Caco-2 (cell line): Measurements from ENCODE around the gene SRRM4. TPM values are rescaled to one million over a fixed set of nuclear protein-coding genes. Genes with fewer than 3 reads are reported as not detected.

Experiments
- BruUV-seq: library from RNA; stranded (reverse); fragments of 400-500 nt; replicated peaks from 2 replicates; lab custom pipeline; 2021; lab: Mats Ljungman, UMichigan
- CTCF ChIA-PET: fragments of 300-600 bp; sonication (Branson Sonifier 250); formaldehyde crosslinking; loops from one replicate; lab custom pipeline; 2022; ENCODE audit warnings: antibody characterized with exemption; lab: Charles Lee
- POLR2A ChIA-PET: fragments of 300-600 bp; sonication (Branson Sonifier 250); formaldehyde crosslinking; loops from one replicate; lab custom pipeline; 2022; ENCODE audit warnings: antibody characterized with exemption; lab: Charles Lee
- DNase-seq, 2 experiments: peaks; one replicate each; pipeline versions ENCODE4 v3.0.0 to v3.0.0-alpha.2; 2020 to 2022
- H3K27me3 ChIP-seq: replicated peaks from 2 replicates; pipeline ENCODE4 v1.6.0; 2011; ENCODE audit warnings: low read length; ENCODE audit not compliant: control insufficient read depth, insufficient read depth
- H3K36me3 ChIP-seq: 2 replicates; pipeline ENCODE4 v1.5.1; 2011; ENCODE audit warnings: low read length; ENCODE audit not compliant: control insufficient read depth, insufficient read depth
- H3K4me1 ChIP-seq: fragments of 250-450 bp; sonication (Bioruptor Pico); 2 replicates; pipeline ENCODE4 v1.5.1; 2020; ENCODE audit warnings: mild to moderate bottlenecking
- H3K4me3 ChIP-seq: 2 replicates; pipeline ENCODE4 v1.5.1; 2011; ENCODE audit warnings: low read depth, mild to moderate bottlenecking, control low read depth, low read length
- H3K9me3 ChIP-seq: fragments of 250-450 bp; sonication (Bioruptor Pico); 2 replicates; pipeline ENCODE4 v1.5.1; 2020; ENCODE audit warnings: mild to moderate bottlenecking, moderate library complexity
- H3K27ac Mint-ChIP-seq: one replicate; pipeline ENCODE4 v1.8.0; 2022; ENCODE audit warnings: mixed read lengths; ENCODE audit not compliant: unreplicated experiment
- H3K27me3 Mint-ChIP-seq: one replicate; pipeline ENCODE4 v1.8.0; 2022; ENCODE audit warnings: mixed read lengths; ENCODE audit not compliant: insufficient read depth, unreplicated experiment
- H3K36me3 Mint-ChIP-seq: one replicate; pipeline ENCODE4 v1.8.0; 2022; ENCODE audit warnings: mild to moderate bottlenecking, mixed read lengths; ENCODE audit not compliant: insufficient read depth, unreplicated experiment
- H3K4me1 Mint-ChIP-seq: one replicate; pipeline ENCODE4 v1.8.0; 2022; ENCODE audit warnings: low read depth, mixed read lengths; ENCODE audit not compliant: unreplicated experiment
- H3K4me3 Mint-ChIP-seq: one replicate; pipeline ENCODE4 v1.8.0; 2022; ENCODE audit warnings: mild to moderate bottlenecking, moderate library complexity, mixed read lengths; ENCODE audit not compliant: unreplicated experiment
- H3K9me3 Mint-ChIP-seq: one replicate; pipeline ENCODE4 v1.8.0; 2022; ENCODE audit warnings: mixed read lengths; ENCODE audit not compliant: unreplicated experiment
- CTCF ChIP-seq, 2 experiments: fragments of 200-600 bp in 1 of 2; IDR thresholded peaks; 1 replicate in 1 of 2; 2 replicates in 1 of 2; pipeline versions ENCODE4 v1.5.1 to v1.8.0; 2011 to 2022; ENCODE audit warnings: antibody characterized with exemption in 1 of 2, control low read depth in 1 of 2, inconsistent platforms in 1 of 2, low read depth in 1 of 2, low read length in 1 of 2, mild to moderate bottlenecking in 1 of 2, moderate library complexity in 1 of 2; ENCODE audit not compliant: insufficient read depth in 1 of 2, severe bottlenecking in 1 of 2, unreplicated experiment in 1 of 2
- intact Hi-C: fragments of 100-400 bp; cut with micrococcal nuclease; formaldehyde crosslinking; loops from one replicate; pipeline ENCODE4 v1.10.0; 2022; ENCODE audit not compliant: unreplicated experiment
- total RNA-seq: library from RNA; stranded (reverse); gene quantifications from 2 replicates; pipeline ENCODE4 v1.2.3, GENCODE V29; 2022

SRRM4 gene
- total RNA-seq, 1 experiment from 2014 or later, result not detected

- no peaks in the 10 kb centered on the region for H3K9me3 Mint-ChIP-seq
- no peak for TF ChIP-seq CTCF (IDR thresholded peaks at IDR 0.05; ENCODE audit: insufficient read depth in 1 of 2, low read depth in 1 of 2, low read length in 1 of 2, severe bottlenecking in 1 of 2, unreplicated experiment in 1 of 2)
- no peaks in the 10 kb centered on the region for H3K27me3 ChIP-seq
- BruUV-seq, result no TSS peak
- H3K27me3 Mint-ChIP-seq, result peaks cover 32% of the 10 kb centered on the region
- no peak for DNase-seq
- ChIA-PET POLR2A (no interaction called here), CTCF (no interaction called here)
- H3K36me3 Mint-ChIP-seq, result no peaks in the 10 kb centered on the region
- H3K4me3 ChIP-seq, result no peak overlapping the region
- no peak overlapping the region for H3K27ac Mint-ChIP-seq
- H3K4me1 ChIP-seq, result no peaks in the 10 kb centered on the region
- H3K4me1 Mint-ChIP-seq, result no peaks in the 10 kb centered on the region
- intact Hi-C loops, result no loop called here
- no peaks in the 10 kb centered on the region for H3K9me3 ChIP-seq
- H3K36me3 ChIP-seq, result no peaks in the 10 kb centered on the region
- H3K4me3 Mint-ChIP-seq, result no peak overlapping the region
Observed at GRCh38 chr12:119082016-119082415, 100.7 kb downstream of the SRRM4 start.

DNA sequence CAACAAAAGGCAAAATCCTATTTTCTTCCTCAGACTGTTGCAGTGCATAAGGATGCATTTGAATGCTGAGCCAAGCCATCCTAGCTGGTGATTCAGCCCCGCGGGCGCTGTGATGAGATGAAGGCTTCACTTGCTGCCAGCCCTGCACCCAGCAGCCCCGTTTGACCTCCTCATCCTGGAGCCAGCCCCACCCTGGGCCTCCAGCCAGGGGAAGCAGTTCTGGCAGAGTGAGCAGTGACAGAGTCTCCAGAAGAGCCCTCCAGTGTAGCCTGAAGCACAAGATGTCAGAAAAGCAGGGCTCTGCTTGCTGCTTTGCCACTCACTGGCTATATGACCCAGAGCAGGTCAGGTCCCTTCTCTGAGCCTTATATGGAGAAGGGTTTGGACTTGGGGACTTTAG, 101.2 kb downstream of the SRRM4 start:
- Histone ChIP-seq H3K4me1 (no peaks in the 10 kb centered on the region), H3K36me3 (no peaks in the 10 kb centered on the region), H3K9me3 (no peaks in the 10 kb centered on the region), H3K27me3 (no peaks in the 10 kb centered on the region; the same call in 1 of the 2 replicates), H3K4me3 (no peak overlapping the region)
- ChIA-PET CTCF (no interaction called here), POLR2A (no interaction called here)
- no peak for TF ChIP-seq CTCF (IDR thresholded peaks at IDR 0.05; ENCODE audit: insufficient read depth in 1 of 2, low read depth in 1 of 2, low read length in 1 of 2, severe bottlenecking in 1 of 2, unreplicated experiment in 1 of 2)
- no peak overlapping the region for H3K4me3 Mint-ChIP-seq
- peaks cover 32% of the 10 kb centered on the region for H3K27me3 Mint-ChIP-seq
- peak in 1 of 2 experiments; percentile 53 for DNase-seq
- no peak overlapping the region for H3K27ac Mint-ChIP-seq
- BruUV-seq, result no TSS peak
- H3K9me3 Mint-ChIP-seq, result no peaks in the 10 kb centered on the region
- H3K36me3 Mint-ChIP-seq, result no peaks in the 10 kb centered on the region
- intact Hi-C loops, result no loop called here
- no peaks in the 10 kb centered on the region for H3K4me1 Mint-ChIP-seq

DNA sequence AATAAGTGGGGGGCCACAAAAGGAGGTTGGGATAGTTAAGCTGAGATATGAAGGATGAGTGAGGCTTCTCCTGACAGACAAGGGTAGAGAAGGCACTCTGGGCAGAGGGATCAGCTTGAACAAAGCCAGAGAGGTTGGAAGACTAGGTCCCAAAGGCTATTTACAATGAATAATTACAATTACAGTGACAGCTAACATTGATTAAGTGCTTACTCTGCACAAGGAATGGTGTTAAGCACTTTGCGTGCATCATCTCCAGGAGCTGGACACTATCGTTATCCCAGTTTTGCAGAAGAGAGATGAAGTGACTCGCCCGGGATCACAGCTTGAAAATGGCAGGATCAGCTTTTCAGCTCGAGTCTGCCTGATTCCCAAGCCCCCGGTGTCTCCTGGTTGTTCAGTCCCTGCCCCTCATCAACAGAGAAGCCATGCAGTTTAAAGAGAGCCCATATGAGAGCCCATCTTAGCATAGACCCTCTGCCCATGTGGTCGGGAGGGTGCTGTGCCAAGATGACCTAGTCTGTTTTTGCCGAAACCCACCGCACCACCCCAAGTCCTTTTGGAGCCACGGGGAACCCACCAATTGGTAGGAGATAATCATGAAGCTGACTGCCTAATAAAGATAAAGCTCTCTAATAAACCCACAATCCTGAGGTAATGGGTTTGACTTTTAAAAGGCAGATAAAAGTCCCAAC, 107.5 kb downstream of the SRRM4 start:
- Histone ChIP-seq H3K9me3 (no peaks in the 10 kb centered on the region), H3K27me3 (no peaks in the 10 kb centered on the region; the same call in 1 of the 2 replicates), H3K4me3 (no peak overlapping the region), H3K4me1 (no peaks in the 10 kb centered on the region), H3K36me3 (no peaks in the 10 kb centered on the region)
- intact Hi-C loops, result no loop called here
- ChIA-PET CTCF (no interaction called here), POLR2A (no interaction called here)
- DNase-seq, result no peak
- no peak overlapping the region for H3K4me3 Mint-ChIP-seq
- H3K27me3 Mint-ChIP-seq, result peaks cover 25% of the 10 kb centered on the region
- no TSS peak for BruUV-seq
- no peaks in the 10 kb centered on the region for H3K4me1 Mint-ChIP-seq
- H3K9me3 Mint-ChIP-seq, result no peaks in the 10 kb centered on the region
- no peaks in the 10 kb centered on the region for H3K36me3 Mint-ChIP-seq
- no peak for TF ChIP-seq CTCF (IDR thresholded peaks at IDR 0.05; ENCODE audit: insufficient read depth in 1 of 2, low read depth in 1 of 2, low read length in 1 of 2, severe bottlenecking in 1 of 2, unreplicated experiment in 1 of 2)
- H3K27ac Mint-ChIP-seq, result no peak overlapping the region
